SK-N-MC (cell line): ENCODE data around the gene PAGE2.
"Not testable (repeated sequence)": the region's sequence is repeated elsewhere in the genome, so short reads cannot be mapped to it uniquely, and the experiment has no call there.

Experiments
- EZH2 ChIP-seq: fragments of 200-600 bp; sonication (generic); IDR thresholded peaks from one replicate; pipeline ENCODE4 v1.6.1; 2017; ENCODE audit warnings: antibody characterized with exemption
- POLR2AphosphoS5 ChIP-seq: IDR thresholded peaks from 2 replicates; pipeline ENCODE4 v1.6.1; 2012; ENCODE audit warnings: mild to moderate bottlenecking, low read depth, low read length, borderline replicate concordance

- not testable (repeated sequence) for TF ChIP-seq POLR2AphosphoS5, EZH2
Observed at GRCh38 chrX:55050599-55050998, 38.2 kb upstream of the PAGE2 start.
